GM23248 (cell line): ENCODE results near the gene NDUFAF2.

Experiments
- EZH2 ChIP-seq: fragments of 200-600 bp; sonication (generic); IDR thresholded peaks from 2 replicates; pipeline ENCODE4 v1.6.1; 2018; ENCODE audit warnings: antibody characterized with exemption, mild to moderate bottlenecking; ENCODE audit not compliant: insufficient read depth, poor library complexity, severe bottlenecking
- EZH2phosphoT487 ChIP-seq: fragments of 200-600 bp; sonication (generic); IDR thresholded peaks from 2 replicates; pipeline ENCODE4 v1.6.1; 2018; ENCODE audit warnings: antibody characterized with exemption, moderate library complexity, mild to moderate bottlenecking, low read depth; ENCODE audit not compliant: insufficient read depth

DNA sequence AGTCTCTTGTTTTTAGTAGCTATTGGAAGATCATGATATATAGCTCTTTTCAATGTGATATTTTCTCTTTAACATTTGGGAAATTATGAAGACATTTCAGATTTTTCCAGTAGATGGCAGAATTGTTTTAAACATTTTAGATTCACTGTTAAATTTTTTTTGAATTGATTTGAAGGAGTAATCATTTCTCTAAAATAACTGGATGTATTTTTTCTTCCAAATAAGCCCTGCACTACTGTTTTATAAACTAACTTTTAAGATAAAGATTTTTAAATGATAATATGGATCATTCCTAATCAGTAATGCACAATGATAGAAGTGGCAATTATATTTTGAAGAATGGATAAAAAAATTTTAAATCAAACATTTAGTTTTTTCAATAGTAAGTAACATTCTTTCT is 14.2 kb downstream of the NDUFAF2 start:
- TF ChIP-seq EZH2 (no peak), EZH2phosphoT487 (no peak)
